ENCODE results near the gene TPM2. TPM values are rescaled to one million over a fixed set of nuclear protein-coding genes. Genes with fewer than 3 reads are reported as not detected.

The TPM2 gene
- total and polyA plus RNA-seq, 4 donors, result 4.2 to 31.4 (median 14.0) TPM

GRCh38 chr9:35667939-35668338, 21.8 kb downstream of the TPM2 start:
- DNase-seq (ENCODE audit: low spot score), result no peak
- Histone ChIP-seq H3K9ac (ENCODE audit: low read depth in 1 of 2, low read length in 2 of 2) (no peak overlapping the region), H3K4me1 (ENCODE audit: control insufficient read depth in 4 of 4, insufficient read depth in 4 of 4, low read length in 3 of 4) (peaks cover 5 to 21% (median 15%) of the 10 kb centered on the region in 4 donors), H3K36me3 (ENCODE audit: control insufficient read depth in 4 of 4, insufficient read depth in 3 of 4, low read depth in 1 of 4, low read length in 3 of 4) (no peaks in the 10 kb centered on the region), H3K4me3 (ENCODE audit: low read depth in 1 of 3, low read length in 3 of 3) (no peak overlapping the region), H3K27me3 (ENCODE audit: control insufficient read depth in 4 of 4, insufficient read depth in 4 of 4, low read length in 3 of 4) (no peaks in the 10 kb centered on the region), H3K9me3 (ENCODE audit: control insufficient read depth in 4 of 4, low read length in 3 of 4) (no peaks in the 10 kb centered on the region), H3K27ac (ENCODE audit: low read depth in 1 of 2, low read length in 2 of 2) (no peak overlapping the region)
- TF ChIP-seq RXRA (IDR thresholded peaks at IDR 0.05), result no peak
- no peak for TF ChIP-seq ATF3 (IDR thresholded peaks at IDR 0.05)
- TF ChIP-seq, protein P1, sequence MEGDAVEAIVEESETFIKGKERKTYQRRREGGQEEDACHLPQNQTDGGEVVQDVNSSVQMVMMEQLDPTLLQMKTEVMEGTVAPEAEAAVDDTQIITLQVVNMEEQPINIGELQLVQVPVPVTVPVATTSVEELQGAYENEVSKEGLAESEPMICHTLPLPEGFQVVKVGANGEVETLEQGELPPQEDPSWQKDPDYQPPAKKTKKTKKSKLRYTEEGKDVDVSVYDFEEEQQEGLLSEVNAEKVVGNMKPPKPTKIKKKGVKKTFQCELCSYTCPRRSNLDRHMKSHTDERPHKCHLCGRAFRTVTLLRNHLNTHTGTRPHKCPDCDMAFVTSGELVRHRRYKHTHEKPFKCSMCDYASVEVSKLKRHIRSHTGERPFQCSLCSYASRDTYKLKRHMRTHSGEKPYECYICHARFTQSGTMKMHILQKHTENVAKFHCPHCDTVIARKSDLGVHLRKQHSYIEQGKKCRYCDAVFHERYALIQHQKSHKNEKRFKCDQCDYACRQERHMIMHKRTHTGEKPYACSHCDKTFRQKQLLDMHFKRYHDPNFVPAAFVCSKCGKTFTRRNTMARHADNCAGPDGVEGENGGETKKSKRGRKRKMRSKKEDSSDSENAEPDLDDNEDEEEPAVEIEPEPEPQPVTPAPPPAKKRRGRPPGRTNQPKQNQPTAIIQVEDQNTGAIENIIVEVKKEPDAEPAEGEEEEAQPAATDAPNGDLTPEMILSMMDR (IDR thresholded peaks at IDR 0.05; ENCODE audit: low read depth, low read length, missing input control), result no peak
- no peak for TF ChIP-seq FOXA2 (IDR thresholded peaks at IDR 0.05)
- TF ChIP-seq EGR1 (IDR thresholded peaks at IDR 0.05; ENCODE audit: low read depth in 2 of 2), result no peak
- no peak for TF ChIP-seq FOXA1 (IDR thresholded peaks at IDR 0.05)
- no peak for TF ChIP-seq RAD21 (IDR thresholded peaks at IDR 0.05)
- TF ChIP-seq, protein P2, sequence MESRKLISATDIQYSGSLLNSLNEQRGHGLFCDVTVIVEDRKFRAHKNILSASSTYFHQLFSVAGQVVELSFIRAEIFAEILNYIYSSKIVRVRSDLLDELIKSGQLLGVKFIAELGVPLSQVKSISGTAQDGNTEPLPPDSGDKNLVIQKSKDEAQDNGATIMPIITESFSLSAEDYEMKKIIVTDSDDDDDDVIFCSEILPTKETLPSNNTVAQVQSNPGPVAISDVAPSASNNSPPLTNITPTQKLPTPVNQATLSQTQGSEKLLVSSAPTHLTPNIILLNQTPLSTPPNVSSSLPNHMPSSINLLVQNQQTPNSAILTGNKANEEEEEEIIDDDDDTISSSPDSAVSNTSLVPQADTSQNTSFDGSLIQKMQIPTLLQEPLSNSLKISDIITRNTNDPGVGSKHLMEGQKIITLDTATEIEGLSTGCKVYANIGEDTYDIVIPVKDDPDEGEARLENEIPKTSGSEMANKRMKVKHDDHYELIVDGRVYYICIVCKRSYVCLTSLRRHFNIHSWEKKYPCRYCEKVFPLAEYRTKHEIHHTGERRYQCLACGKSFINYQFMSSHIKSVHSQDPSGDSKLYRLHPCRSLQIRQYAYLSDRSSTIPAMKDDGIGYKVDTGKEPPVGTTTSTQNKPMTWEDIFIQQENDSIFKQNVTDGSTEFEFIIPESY (IDR thresholded peaks at IDR 0.05), result no peak
- TF ChIP-seq JUND (IDR thresholded peaks at IDR 0.05), result no peak
- no peak for TF ChIP-seq SP1 (IDR thresholded peaks at IDR 0.05)
- TF ChIP-seq GABPA (IDR thresholded peaks at IDR 0.05 in 1 of 2, conservative IDR thresholded peaks at IDR 0.05 in 1 of 2), result no peak
- no peak for TF ChIP-seq NR2F2 (IDR thresholded peaks at IDR 0.05)
- no peak for TF ChIP-seq HNF4A (conservative IDR thresholded peaks at IDR 0.05)
- TF ChIP-seq, protein P3, sequence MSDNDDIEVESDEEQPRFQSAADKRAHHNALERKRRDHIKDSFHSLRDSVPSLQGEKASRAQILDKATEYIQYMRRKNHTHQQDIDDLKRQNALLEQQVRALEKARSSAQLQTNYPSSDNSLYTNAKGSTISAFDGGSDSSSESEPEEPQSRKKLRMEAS (IDR thresholded peaks at IDR 0.05), result no peak
- TF ChIP-seq HNF4G (IDR thresholded peaks at IDR 0.05), result no peak
- no peak for TF ChIP-seq TAF1 (conservative IDR thresholded peaks at IDR 0.05)
- TF ChIP-seq REST (IDR thresholded peaks at IDR 0.05), result no peak
- TF ChIP-seq YY1 (IDR thresholded peaks at IDR 0.05), result no peak
- WGBS, result 96% methylated on average over 3 of the region's 3 CpGs
